CD14-positive monocyte (primary cell): ENCODE results near the gene PTPN14. TPM values are rescaled to one million over a fixed set of nuclear protein-coding genes. Genes with fewer than 3 reads are reported as not detected.

Experiments used
- DNase-seq, 3 donors: peaks; one replicate each; pipeline ENCODE4 v3.0.0-alpha.2; 2011 to 2022
- H2AFZ ChIP-seq: 2 replicates; pipeline ENCODE4 v1.6.0; 2012; ENCODE audit warnings: mild to moderate bottlenecking, low read depth, low read length, inconsistent platforms; ENCODE audit not compliant: insufficient read depth, poor library complexity, severe bottlenecking
- H3K27ac ChIP-seq, 2 donors: 1 replicate in 1 of 2; 2 replicates in 1 of 2; pipeline ENCODE4 v1.5.1; 2012 to 2013; ENCODE audit warnings: low read length in 2 of 2, control low read depth in 1 of 2, inconsistent platforms in 1 of 2, low read depth in 1 of 2, mild to moderate bottlenecking in 1 of 2
- H3K27me3 ChIP-seq, 2 donors: one replicate each; pipeline versions ENCODE4 v1.6.0 to v1.6.1; 2011 to 2013; ENCODE audit warnings: low read length in 2 of 2; ENCODE audit not compliant: control insufficient read depth in 2 of 2, insufficient read depth in 2 of 2
- H3K36me3 ChIP-seq, 2 donors: replicated peaks in 1 of 2; 1 replicate in 1 of 2; 2 replicates in 1 of 2; pipeline versions ENCODE4 v1.5.1 to v1.6.1; 2012 to 2013; ENCODE audit warnings: low read length in 2 of 2, control low read depth in 1 of 2, inconsistent platforms in 1 of 2, mild to moderate bottlenecking in 1 of 2; ENCODE audit not compliant: insufficient read depth in 2 of 2, control insufficient read depth in 1 of 2
- H3K4me1 ChIP-seq, 2 donors: 1 replicate in 1 of 2; 2 replicates in 1 of 2; pipeline versions ENCODE4 v1.5.1 to v1.6.1; 2012 to 2013; ENCODE audit warnings: low read length in 2 of 2, control low read depth in 1 of 2, inconsistent platforms in 1 of 2, mild to moderate bottlenecking in 1 of 2, moderate library complexity in 1 of 2; ENCODE audit not compliant: insufficient read depth in 2 of 2, control insufficient read depth in 1 of 2
- H3K4me2 ChIP-seq: replicated peaks from 2 replicates; pipeline ENCODE3; 2012; ENCODE audit warnings: low read length, moderate library complexity, mild to moderate bottlenecking; ENCODE audit not compliant: poor library complexity, severe bottlenecking; ENCODE audit errors: extremely low read depth
- H3K4me3 ChIP-seq, 3 experiments: fragments of 200-600 bp in 1 of 3; sonication (generic) in 1 of 3; replicated peaks in 1 of 3; 1 replicate in 2 of 3; 2 replicates in 1 of 3; pipeline ENCODE4 v1.5.1; 2011 to 2013; ENCODE audit warnings: low read length in 3 of 3, mild to moderate bottlenecking in 3 of 3, control low read depth in 2 of 3, low read depth in 2 of 3, inconsistent platforms in 1 of 3, moderate library complexity in 1 of 3
- H3K79me2 ChIP-seq: 2 replicates; pipeline ENCODE4 v1.6.0; 2012; ENCODE audit warnings: mild to moderate bottlenecking, control low read depth, inconsistent platforms, low read length, moderate library complexity; ENCODE audit not compliant: insufficient read depth
- H3K9ac ChIP-seq: 2 replicates; pipeline ENCODE4 v1.6.0; 2017; ENCODE audit warnings: low read length, mild to moderate bottlenecking; ENCODE audit not compliant: insufficient read depth, poor library complexity, severe bottlenecking
- H3K9me3 ChIP-seq, 2 donors: replicated peaks in 1 of 2; 1 replicate in 1 of 2; 2 replicates in 1 of 2; pipeline versions ENCODE4 v1.5.1 to v1.6.1; 2012 to 2013; ENCODE audit warnings: low read length in 2 of 2, control low read depth in 1 of 2; ENCODE audit not compliant: control insufficient read depth in 1 of 2, insufficient read depth in 1 of 2
- H4K20me1 ChIP-seq: 2 replicates; pipeline ENCODE4 v1.6.0; 2012; ENCODE audit warnings: mild to moderate bottlenecking, low read length, control low read depth, moderate library complexity; ENCODE audit not compliant: insufficient read depth
- H3K27ac Mint-ChIP-seq, 7 donors: one replicate each; pipeline ENCODE4 v1.8.0; 2020; ENCODE audit warnings: mild to moderate bottlenecking in 7 of 7, mixed read lengths in 7 of 7, moderate library complexity in 6 of 7, inconsistent platforms in 2 of 7
- H3K27me3 Mint-ChIP-seq, 3 donors: one replicate each; pipeline ENCODE4 v1.8.0; 2021 to 2022; ENCODE audit warnings: low read depth in 3 of 3, mild to moderate bottlenecking in 3 of 3, mixed read lengths in 3 of 3, moderate library complexity in 3 of 3, inconsistent platforms in 1 of 3
- H3K36me3 Mint-ChIP-seq, 2 donors: one replicate each; pipeline ENCODE4 v1.8.0; 2020; ENCODE audit warnings: mixed read lengths in 2 of 2, inconsistent platforms in 1 of 2, mild to moderate bottlenecking in 1 of 2
- H3K4me1 Mint-ChIP-seq: one replicate; pipeline ENCODE4 v1.8.0; 2020; ENCODE audit warnings: mild to moderate bottlenecking, mixed read lengths
- H3K4me3 Mint-ChIP-seq, 2 donors: one replicate each; pipeline ENCODE4 v1.8.0; 2020; ENCODE audit warnings: mild to moderate bottlenecking in 2 of 2, mixed read lengths in 2 of 2, moderate library complexity in 1 of 2
- H3K9me3 Mint-ChIP-seq, 7 donors: one replicate each; pipeline ENCODE4 v1.8.0; 2020 to 2022; ENCODE audit warnings: mixed read lengths in 7 of 7, mild to moderate bottlenecking in 6 of 7, moderate library complexity in 6 of 7, inconsistent platforms in 2 of 7
- CTCF ChIP-seq: fragments of 200-600 bp; IDR thresholded peaks from one replicate; pipeline ENCODE4 v1.8.0; 2022; ENCODE audit warnings: antibody characterized with exemption, mild to moderate bottlenecking
- WGBS: methylation state at CpG from one replicate; pipeline ENCODE4 v1.1.5; 2013; ENCODE audit warnings: missing lambda C conversion rate; ENCODE audit not compliant: insufficient coverage; 5-methylcytosine and 5-hydroxymethylcytosine counted together
- intact Hi-C, 2 donors: fragments of 100-400 bp; cut with micrococcal nuclease; formaldehyde crosslinking; loops; one replicate each; pipeline versions ENCODE4 v1.15.0 to v1.15.1; 2023
- polyA plus RNA-seq, 3 donors: library from polyadenylated mRNA; depleted of rRNA in 1 of 3; unstranded in 2 of 3; stranded (reverse) in 1 of 3; fragments of 300-500 nt in 2 of 3; fragments of >200 nt in 1 of 3; fragmentation: Illumina TruSeq in 2 of 3; gene quantifications; 1 replicate in 2 of 3; 2 replicates in 1 of 3; pipeline ENCODE4 v1.2.3, GENCODE V29; 2012 to 2021

Gene PTPN14
- polyA plus RNA-seq, 3 donors: 0.01 TPM; not detected in 1

GRCh38 chr1:214416417-214416816 lies 135.0 kb downstream of the PTPN14 start:
- Histone ChIP-seq H3K9ac (no peak overlapping the region), H3K9me3 (no peaks in the 10 kb centered on the region), H3K27ac (no peak overlapping the region), H3K36me3 (no peaks in the 10 kb centered on the region), H3K79me2 (no peaks in the 10 kb centered on the region), H3K4me1 (no peaks in the 10 kb centered on the region), H3K4me3 (no peak overlapping the region), H4K20me1 (no peaks in the 10 kb centered on the region), H3K4me2 (no peak overlapping the region), H2AFZ (no peak overlapping the region), H3K27me3 (no peaks in the 10 kb centered on the region)
- Mint-ChIP-seq H3K36me3 (no peaks in the 10 kb centered on the region), H3K27ac (no peak overlapping the region), H3K9me3 (no peaks in the 10 kb centered on the region), H3K27me3 (peaks cover 0 to 2% (median 2%) of the 10 kb centered on the region in 3 donors), H3K4me1 (no peaks in the 10 kb centered on the region), H3K4me3 (no peak overlapping the region)
- WGBS: no CpG with 5 or more reads among the region's 2 CpGs
- intact Hi-C loops: no loop called here
- no peak for TF ChIP-seq CTCF
- DNase-seq: no peak

DNA sequence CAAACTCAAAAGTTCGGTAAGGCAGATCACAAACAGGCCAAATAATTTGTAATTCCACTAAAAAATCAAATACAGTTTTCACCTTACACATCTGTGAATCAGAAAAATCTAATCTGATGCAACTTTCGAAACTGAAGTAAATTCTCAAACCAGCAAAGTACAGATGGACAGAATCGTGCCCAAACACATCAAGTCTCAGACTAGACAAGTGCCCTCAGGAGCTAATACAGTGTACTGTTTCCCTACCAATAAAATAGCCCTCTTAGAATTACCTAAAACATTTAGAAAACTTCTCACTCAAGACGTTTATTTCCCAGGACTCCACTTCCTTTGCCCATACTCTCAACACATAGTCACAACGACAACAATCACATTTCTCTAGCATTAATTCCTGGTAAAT lies 136.3 kb downstream of the PTPN14 start:
- Histone ChIP-seq H3K27ac (no peak overlapping the region), H3K36me3 (no peaks in the 10 kb centered on the region), H3K9ac (no peak overlapping the region), H3K4me1 (no peaks in the 10 kb centered on the region), H3K4me2 (no peak overlapping the region), H3K27me3 (no peaks in the 10 kb centered on the region), H3K4me3 (no peak overlapping the region), H2AFZ (no peak overlapping the region), H4K20me1 (no peaks in the 10 kb centered on the region), H3K9me3 (no peaks in the 10 kb centered on the region), H3K79me2 (no peaks in the 10 kb centered on the region)
- Mint-ChIP-seq H3K4me3 (no peak overlapping the region), H3K27ac (no peak overlapping the region), H3K27me3 (peaks cover 0 to 2% (median 2%) of the 10 kb centered on the region in 3 donors), H3K36me3 (no peaks in the 10 kb centered on the region), H3K9me3 (no peaks in the 10 kb centered on the region), H3K4me1 (no peaks in the 10 kb centered on the region)
- intact Hi-C loops: no loop called here
- 90% methylated on average over 5 of the region's 5 CpGs for WGBS
- no peak for DNase-seq
- no peak for TF ChIP-seq CTCF
